Naive thymus-derived CD8-positive, alpha-beta T cell (primary cell): ENCODE data around the gene KCNT2. TPM values are rescaled to one million over a fixed set of nuclear protein-coding genes. Genes with fewer than 3 reads are reported as not detected.

ENCODE experiments used
- ATAC-seq, 2 donors: fragments of 150-1000 bp; cut with Tn5 transposase in 1 of 2; sonication (Bioruptor Pico), chemical (Tn5 transposase) in 1 of 2; 1 replicate in 1 of 2; 2 replicates in 1 of 2; pipeline ENCODE4 v1.10.0; 2021; ENCODE audit warnings: mild to moderate bottlenecking in 2 of 2, moderate library complexity in 2 of 2
- POLR2A ChIA-PET: fragments of 350-600 bp; sonication (Branson Sonifier 250); formaldehyde crosslinking; loops from one replicate; lab custom pipeline; 2021; ENCODE audit warnings: antibody characterized with exemption; lab: Charles Lee
- DNase-seq, 10 donors: peaks; one replicate each; pipeline versions ENCODE4 v3.0.0 to v3.0.0-alpha.2; 2020 to 2022
- H3K27ac Mint-ChIP-seq, 10 donors: one replicate each; pipeline ENCODE4 v1.8.0; 2020 to 2022; ENCODE audit warnings: mild to moderate bottlenecking in 10 of 10, mixed read lengths in 10 of 10, moderate library complexity in 4 of 10, inconsistent platforms in 1 of 10
- H3K27me3 Mint-ChIP-seq, 5 donors: one replicate each; pipeline ENCODE4 v1.8.0; 2021 to 2022; ENCODE audit warnings: mixed read lengths in 5 of 5
- H3K36me3 Mint-ChIP-seq, 3 donors: one replicate each; pipeline ENCODE4 v1.8.0; 2020 to 2022; ENCODE audit warnings: mixed read lengths in 3 of 3, mild to moderate bottlenecking in 2 of 3, inconsistent platforms in 1 of 3
- H3K4me1 Mint-ChIP-seq, 4 donors: one replicate each; pipeline ENCODE4 v1.8.0; 2021 to 2022; ENCODE audit warnings: mixed read lengths in 4 of 4
- H3K4me3 Mint-ChIP-seq, 10 donors: one replicate each; pipeline ENCODE4 v1.8.0; 2020 to 2022; ENCODE audit warnings: mild to moderate bottlenecking in 10 of 10, mixed read lengths in 10 of 10, moderate library complexity in 6 of 10, inconsistent platforms in 1 of 10
- H3K9me3 Mint-ChIP-seq, 9 donors: one replicate each; pipeline ENCODE4 v1.8.0; 2020 to 2022; ENCODE audit warnings: mixed read lengths in 9 of 9, mild to moderate bottlenecking in 3 of 9, inconsistent platforms in 1 of 9, moderate library complexity in 1 of 9
- polyA plus RNA-seq, 3 donors: library from polyadenylated mRNA; unstranded; fragments of 300-500 nt; fragmentation: Illumina TruSeq; gene quantifications; one replicate each; pipeline ENCODE4 v1.2.3, GENCODE V29; 2021
- total RNA-seq, 8 experiments: library from RNA in 2 of 8; stranded (reverse) in 2 of 8; gene quantifications; one replicate each; pipeline ENCODE4 v1.2.3 and lab custom pipeline; 2021 to 2026

The KCNT2 gene
- total and polyA plus RNA-seq, 5 experiments from 2014 or later, result not detected

- POLR2A ChIA-PET, result no interaction called here
- Mint-ChIP-seq H3K36me3 (no peaks in the 10 kb centered on the region), H3K27ac (no peak overlapping the region), H3K9me3 (peaks cover 0 to 3% (median 0%) of the 10 kb centered on the region in 9 donors), H3K4me1 (no peaks in the 10 kb centered on the region), H3K27me3 (no peaks in the 10 kb centered on the region), H3K4me3 (no peak overlapping the region)
- no peak for DNase-seq
- no peak for ATAC-seq
Measured at GRCh38 chr1:196357913-196358312, 250.3 kb downstream of the KCNT2 start.

GRCh38 chr1:196355206-196355786 lies 252.9 kb downstream of the KCNT2 start:
- no peak for ATAC-seq
- POLR2A ChIA-PET, result no interaction called here
- Mint-ChIP-seq H3K27ac (no peak overlapping the region), H3K4me3 (no peak overlapping the region), H3K9me3 (peaks cover 0 to 3% (median 0%) of the 10 kb centered on the region in 9 donors), H3K27me3 (no peaks in the 10 kb centered on the region), H3K4me1 (no peaks in the 10 kb centered on the region), H3K36me3 (no peaks in the 10 kb centered on the region)
- no peak for DNase-seq

DNA sequence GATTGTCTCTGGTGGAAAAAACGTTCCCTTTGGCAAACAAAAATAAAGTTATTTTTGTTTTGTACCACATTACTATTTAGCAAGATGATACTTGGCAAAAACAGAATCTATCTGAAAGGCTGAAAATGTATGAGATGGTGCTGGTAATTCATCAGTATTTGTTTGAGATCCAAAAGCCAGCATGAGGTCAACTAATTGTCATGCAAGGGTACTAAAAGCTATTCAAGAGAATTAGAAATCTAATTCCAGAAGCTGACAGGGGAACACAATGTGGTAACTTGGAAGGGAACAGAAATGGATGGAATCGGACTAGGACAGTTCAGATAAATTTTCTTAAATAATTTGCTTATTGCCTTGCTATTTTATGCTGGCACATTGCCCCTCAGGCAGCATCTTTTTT lies 263.8 kb downstream of the KCNT2 start:
- Mint-ChIP-seq H3K27me3 (no peaks in the 10 kb centered on the region), H3K9me3 (peaks cover 0 to 5% (median 0%) of the 10 kb centered on the region in 9 donors), H3K27ac (no peak overlapping the region), H3K36me3 (no peaks in the 10 kb centered on the region), H3K4me3 (no peak overlapping the region), H3K4me1 (no peaks in the 10 kb centered on the region)
- POLR2A ChIA-PET, result no interaction called here
- DNase-seq (no peak), ATAC-seq (no peak)

DNA sequence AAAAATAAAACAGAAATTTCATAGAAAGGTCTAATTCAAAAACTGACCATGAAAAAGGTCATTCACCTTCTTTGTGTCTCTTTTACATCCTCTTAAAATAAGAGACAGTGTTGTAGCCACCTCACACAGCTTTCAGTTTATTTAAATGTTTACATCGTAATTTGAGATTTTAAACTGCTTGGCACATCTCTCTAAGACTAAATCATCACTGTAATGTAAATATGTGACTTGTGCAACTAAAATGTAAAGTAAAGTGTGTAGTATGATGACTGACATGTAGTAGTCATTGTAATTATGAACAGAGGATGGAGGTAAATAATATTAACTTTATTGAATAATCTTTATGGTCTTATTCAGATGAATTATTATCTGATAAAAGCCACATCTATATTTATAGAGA lies 283.9 kb downstream of the KCNT2 start:
- POLR2A ChIA-PET, result no interaction called here
- H3K36me3 Mint-ChIP-seq, result no peaks in the 10 kb centered on the region

DNA sequence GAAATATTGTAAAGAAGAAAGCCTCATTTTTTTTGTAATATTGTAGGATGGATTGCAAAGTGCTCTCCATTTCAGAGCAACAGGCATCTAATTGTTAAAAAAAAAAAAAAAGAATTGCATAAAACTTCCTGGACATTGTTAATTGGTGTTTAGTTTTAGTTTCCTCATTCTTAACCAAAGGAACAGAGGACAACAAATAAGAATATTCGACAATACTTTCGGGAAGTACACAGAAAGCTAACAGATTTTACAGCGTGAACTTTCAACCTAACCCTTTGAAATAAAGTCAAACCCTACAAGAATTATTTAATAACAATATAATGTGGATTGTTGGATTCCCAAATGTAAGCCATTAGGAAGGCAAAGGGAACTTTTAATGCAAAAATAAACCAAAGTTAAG lies 284.4 kb downstream of the KCNT2 start:
- POLR2A ChIA-PET, result no interaction called here
- no peaks in the 10 kb centered on the region for H3K9me3 Mint-ChIP-seq
- no peak overlapping the region for H3K4me3 Mint-ChIP-seq
- H3K4me1 Mint-ChIP-seq, result no peaks in the 10 kb centered on the region
- H3K27me3 Mint-ChIP-seq, result no peaks in the 10 kb centered on the region
- ATAC-seq (no peak), DNase-seq (no peak)
- no peaks in the 10 kb centered on the region for H3K36me3 Mint-ChIP-seq
- H3K27ac Mint-ChIP-seq, result no peak overlapping the region

More for the DNA sequence above, 283.9 kb downstream of the KCNT2 start:
- ATAC-seq (no peak), DNase-seq (no peak)
- Mint-ChIP-seq H3K4me1 (no peaks in the 10 kb centered on the region), H3K9me3 (no peaks in the 10 kb centered on the region), H3K27me3 (no peaks in the 10 kb centered on the region), H3K27ac (no peak overlapping the region), H3K4me3 (no peak overlapping the region)

- H3K27ac Mint-ChIP-seq, result no peak overlapping the region
- no peaks in the 10 kb centered on the region for H3K36me3 Mint-ChIP-seq
- POLR2A ChIA-PET, result no interaction called here
- no peaks in the 10 kb centered on the region for H3K27me3 Mint-ChIP-seq
- H3K4me1 Mint-ChIP-seq, result no peaks in the 10 kb centered on the region
- H3K9me3 Mint-ChIP-seq, result no peaks in the 10 kb centered on the region
- ATAC-seq (no peak), DNase-seq (no peak)
- H3K4me3 Mint-ChIP-seq, result no peak overlapping the region
Measured at GRCh38 chr1:196319301-196319700, 288.9 kb downstream of the KCNT2 start.

DNA sequence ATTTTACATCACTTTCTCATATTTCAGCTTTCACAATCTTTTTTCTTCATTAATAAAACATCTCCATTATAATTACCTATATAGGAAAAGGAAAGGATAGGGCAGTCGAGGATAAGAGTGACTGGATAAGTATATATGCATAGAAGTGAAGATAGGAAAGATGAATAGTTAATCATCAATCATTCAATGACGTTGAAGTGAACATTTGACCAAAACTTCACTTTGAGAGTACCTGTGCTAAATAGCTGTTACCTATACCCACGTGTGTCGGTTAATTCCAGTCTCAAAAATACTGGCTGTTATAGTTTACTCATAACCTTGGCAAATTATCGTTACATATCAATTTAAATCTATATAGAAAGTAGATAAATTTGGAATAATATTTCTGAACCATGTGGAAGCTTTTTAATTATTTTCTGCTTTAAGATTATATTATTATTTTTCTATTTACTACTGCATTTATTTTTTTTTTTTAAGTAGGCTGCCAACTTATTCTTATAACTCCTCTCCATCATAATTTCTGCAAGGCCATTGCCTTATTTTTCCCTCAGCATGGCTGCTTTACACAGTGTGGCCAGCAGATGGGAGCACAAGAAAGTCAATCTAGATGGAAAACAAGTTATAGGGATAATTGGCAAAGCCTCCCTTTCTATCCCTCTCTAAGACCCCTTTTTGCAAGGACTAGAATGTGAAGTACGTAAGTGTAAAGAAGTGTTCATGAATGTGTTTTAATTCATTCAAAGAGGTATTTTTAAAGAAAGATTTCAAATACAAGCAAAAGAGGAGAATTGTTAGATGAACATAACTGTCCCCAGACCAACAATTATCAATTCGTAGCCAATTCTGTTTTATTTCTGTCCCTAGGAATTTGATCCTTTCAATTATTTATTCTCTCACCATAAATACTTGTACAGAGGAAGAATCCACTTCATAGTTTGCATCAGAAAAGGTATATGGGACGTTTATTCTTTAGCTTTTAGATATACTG lies 290.4 kb downstream of the KCNT2 start:
- no peak for DNase-seq
- no peaks in the 10 kb centered on the region for H3K4me1 Mint-ChIP-seq
- POLR2A ChIA-PET, result no interaction called here
- H3K27ac Mint-ChIP-seq, result no peak overlapping the region
- H3K36me3 Mint-ChIP-seq, result no peaks in the 10 kb centered on the region
- no peaks in the 10 kb centered on the region for H3K27me3 Mint-ChIP-seq
- no peak for ATAC-seq
- no peak overlapping the region for H3K4me3 Mint-ChIP-seq
- H3K9me3 Mint-ChIP-seq, result no peaks in the 10 kb centered on the region

GRCh38 chr1:196312739-196313138 lies 295.5 kb downstream of the KCNT2 start:
- Mint-ChIP-seq H3K36me3 (no peaks in the 10 kb centered on the region), H3K4me1 (no peaks in the 10 kb centered on the region), H3K27ac (no peak overlapping the region), H3K4me3 (no peak overlapping the region), H3K27me3 (no peaks in the 10 kb centered on the region), H3K9me3 (peaks cover 0 to 3% (median 0%) of the 10 kb centered on the region in 9 donors)
- POLR2A ChIA-PET, result no interaction called here
- ATAC-seq (no peak), DNase-seq (no peak)

DNA sequence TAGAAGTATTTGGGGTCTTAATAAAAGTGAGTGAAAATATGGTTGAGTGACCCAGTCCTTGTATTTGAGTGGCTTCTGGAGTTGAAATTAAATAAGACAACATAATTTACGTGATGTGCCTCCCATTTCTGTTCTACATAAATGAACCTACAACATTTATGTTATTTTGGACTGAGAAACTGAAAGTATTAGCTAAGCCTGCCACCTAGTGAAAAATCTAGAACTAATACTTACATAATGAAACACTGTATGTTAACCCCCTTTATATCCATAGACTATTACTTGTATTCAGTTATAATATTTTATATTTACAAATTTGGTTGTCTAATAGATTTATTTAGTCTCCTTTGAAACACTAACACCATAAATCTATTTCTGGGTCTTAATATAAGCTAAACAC lies 298.9 kb downstream of the KCNT2 start:
- ATAC-seq, result no peak

GRCh38 chr1:196308176-196308575 lies 300.1 kb downstream of the KCNT2 start:
- POLR2A ChIA-PET, result no interaction called here
- no peaks in the 10 kb centered on the region for H3K27me3 Mint-ChIP-seq
- H3K9me3 Mint-ChIP-seq, result peaks cover 0 to 3% (median 0%) of the 10 kb centered on the region in 9 donors

More for the DNA sequence above, 298.9 kb downstream of the KCNT2 start:
- Mint-ChIP-seq H3K27me3 (no peaks in the 10 kb centered on the region), H3K4me1 (no peaks in the 10 kb centered on the region), H3K36me3 (no peaks in the 10 kb centered on the region), H3K27ac (no peak overlapping the region), H3K9me3 (peaks cover 0 to 3% (median 0%) of the 10 kb centered on the region in 9 donors), H3K4me3 (no peak overlapping the region)
- no peak for DNase-seq
- POLR2A ChIA-PET, result no interaction called here

GRCh38 chr1:196306421-196306820 lies 301.8 kb downstream of the KCNT2 start:
- Mint-ChIP-seq H3K4me1 (no peaks in the 10 kb centered on the region), H3K27me3 (no peaks in the 10 kb centered on the region), H3K36me3 (no peaks in the 10 kb centered on the region), H3K9me3 (peaks cover 0 to 3% (median 0%) of the 10 kb centered on the region in 9 donors), H3K4me3 (no peak overlapping the region), H3K27ac (no peak overlapping the region)
- DNase-seq, result no peak
- ATAC-seq, result no peak
- POLR2A ChIA-PET, result no interaction called here

More at GRCh38 chr1:196308176-196308575, 300.1 kb downstream of the KCNT2 start:
- DNase-seq (no peak), ATAC-seq (no peak)
- Mint-ChIP-seq H3K4me3 (no peak overlapping the region), H3K27ac (no peak overlapping the region), H3K36me3 (no peaks in the 10 kb centered on the region), H3K4me1 (no peaks in the 10 kb centered on the region)

DNA sequence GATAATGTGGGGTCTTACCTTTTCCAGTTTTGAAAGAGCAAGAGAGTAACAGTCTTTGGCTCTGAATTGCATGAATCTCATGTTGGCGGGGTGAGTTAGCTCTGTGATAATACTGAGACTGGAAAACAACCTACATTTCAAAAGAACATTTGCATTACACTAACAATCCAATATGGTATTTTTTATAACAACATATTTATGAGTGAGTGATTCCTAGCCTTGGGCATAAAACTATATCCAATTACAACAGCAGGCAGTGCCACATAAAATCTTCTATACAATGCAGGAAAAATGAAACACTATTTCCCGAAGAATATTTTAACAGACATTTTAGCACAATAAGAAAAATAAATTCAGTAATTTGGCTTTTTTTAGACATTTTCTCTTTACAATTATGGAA lies 303.0 kb downstream of the KCNT2 start:
- no peaks in the 10 kb centered on the region for H3K4me1 Mint-ChIP-seq

GRCh38 chr1:196302981-196303380 lies 305.3 kb downstream of the KCNT2 start:
- no peak for ATAC-seq
- H3K4me3 Mint-ChIP-seq, result no peak overlapping the region
- DNase-seq, result no peak
- H3K36me3 Mint-ChIP-seq, result no peaks in the 10 kb centered on the region
- POLR2A ChIA-PET, result no interaction called here
- H3K9me3 Mint-ChIP-seq, result peaks cover 0 to 2% (median 0%) of the 10 kb centered on the region in 9 donors
- H3K27ac Mint-ChIP-seq, result no peak overlapping the region
- H3K4me1 Mint-ChIP-seq, result no peaks in the 10 kb centered on the region
- no peaks in the 10 kb centered on the region for H3K27me3 Mint-ChIP-seq

More for the DNA sequence above, 303.0 kb downstream of the KCNT2 start:
- ATAC-seq (no peak), DNase-seq (no peak)
- Mint-ChIP-seq H3K4me3 (no peak overlapping the region), H3K27me3 (no peaks in the 10 kb centered on the region), H3K36me3 (no peaks in the 10 kb centered on the region), H3K27ac (no peak overlapping the region), H3K9me3 (peaks cover 0 to 3% (median 0%) of the 10 kb centered on the region in 9 donors)
- POLR2A ChIA-PET, result no interaction called here
